OCI-LY1 (cell line): Measurements from ENCODE around the gene CAPN2.

Source experiments
- CTCF ChIP-seq: fragments of 200-600 bp; sonication (generic), shearing (Covaris generic); IDR thresholded peaks from 2 replicates; pipeline ENCODE4 v1.5.1; 2017; ENCODE audit warnings: mild to moderate bottlenecking, antibody characterized with exemption, low read length, moderate library complexity, mixed read lengths
- EZH2 ChIP-seq: fragments of 200-600 bp; sonication (generic), shearing (Covaris generic); IDR thresholded peaks from 2 replicates; pipeline ENCODE4 v1.8.0; 2017; ENCODE audit warnings: borderline replicate concordance, mixed run types, mild to moderate bottlenecking, antibody characterized with exemption, low read length, moderate library complexity, mixed read lengths

DNA sequence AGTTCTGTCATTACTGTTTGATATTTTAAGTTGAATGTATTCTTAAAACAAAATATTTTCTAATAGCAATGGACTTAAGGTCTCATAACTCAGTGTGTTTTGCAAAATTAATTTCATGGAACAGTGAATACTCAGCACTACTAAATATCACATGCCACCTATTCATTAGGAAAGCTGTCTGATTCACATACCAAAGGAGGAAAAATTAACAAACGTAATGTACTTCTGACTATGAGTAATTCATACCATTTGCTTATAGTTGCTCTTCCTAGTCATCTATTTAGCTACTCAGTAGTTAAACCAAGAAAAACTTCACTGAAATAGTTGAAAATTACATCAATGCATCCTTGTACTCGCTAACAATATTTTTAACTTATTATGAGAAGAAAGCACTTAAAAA lies 98.2 kb downstream of the CAPN2 start:
- TF ChIP-seq CTCF (no peak), EZH2 (no peak)
